HFF-Myc (cell line): ENCODE data around the gene CACYBP.

ENCODE experiments used
- DNase-seq: peaks from one replicate; pipeline ENCODE4 v3.0.0-alpha.2; 2011; ENCODE audit warnings: low read depth; ENCODE audit errors: extremely low read depth
- H3K4me3 ChIP-seq: replicated peaks from 2 replicates; pipeline ENCODE4 v1.5.1; 2011; ENCODE audit warnings: low read depth, mild to moderate bottlenecking, control low read depth, low read length
- TF ChIP-seq, protein P1 (sequence below): IDR thresholded peaks from 2 replicates; pipeline ENCODE4 v1.5.1; 2012; ENCODE audit warnings: mild to moderate bottlenecking, low read depth, low read length, control low read depth; ENCODE audit errors: missing control alignments

The CACYBP gene

DNA sequence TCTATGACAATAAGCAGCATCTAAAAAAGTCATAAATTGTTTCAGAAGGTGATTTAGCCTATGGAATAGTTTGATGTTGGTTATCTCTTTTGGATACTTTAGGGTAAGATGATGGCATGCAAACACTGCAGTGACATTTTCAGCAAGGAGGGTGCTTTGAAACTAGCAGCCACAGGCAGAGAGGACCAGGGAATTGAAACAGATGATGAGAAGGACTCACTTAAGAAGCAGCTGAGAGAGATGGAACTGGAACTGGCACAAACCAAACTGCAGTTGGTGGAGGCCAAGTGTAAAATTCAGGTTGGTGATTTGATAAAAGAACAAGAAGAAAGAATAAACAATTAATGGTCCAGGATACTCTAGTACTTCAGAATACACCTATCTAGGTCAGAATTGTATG, 11.2 kb upstream of the CACYBP start:
- TF ChIP-seq, protein P1, sequence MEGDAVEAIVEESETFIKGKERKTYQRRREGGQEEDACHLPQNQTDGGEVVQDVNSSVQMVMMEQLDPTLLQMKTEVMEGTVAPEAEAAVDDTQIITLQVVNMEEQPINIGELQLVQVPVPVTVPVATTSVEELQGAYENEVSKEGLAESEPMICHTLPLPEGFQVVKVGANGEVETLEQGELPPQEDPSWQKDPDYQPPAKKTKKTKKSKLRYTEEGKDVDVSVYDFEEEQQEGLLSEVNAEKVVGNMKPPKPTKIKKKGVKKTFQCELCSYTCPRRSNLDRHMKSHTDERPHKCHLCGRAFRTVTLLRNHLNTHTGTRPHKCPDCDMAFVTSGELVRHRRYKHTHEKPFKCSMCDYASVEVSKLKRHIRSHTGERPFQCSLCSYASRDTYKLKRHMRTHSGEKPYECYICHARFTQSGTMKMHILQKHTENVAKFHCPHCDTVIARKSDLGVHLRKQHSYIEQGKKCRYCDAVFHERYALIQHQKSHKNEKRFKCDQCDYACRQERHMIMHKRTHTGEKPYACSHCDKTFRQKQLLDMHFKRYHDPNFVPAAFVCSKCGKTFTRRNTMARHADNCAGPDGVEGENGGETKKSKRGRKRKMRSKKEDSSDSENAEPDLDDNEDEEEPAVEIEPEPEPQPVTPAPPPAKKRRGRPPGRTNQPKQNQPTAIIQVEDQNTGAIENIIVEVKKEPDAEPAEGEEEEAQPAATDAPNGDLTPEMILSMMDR: no peak
- DNase-seq: no peak
- no peak overlapping the region for H3K4me3 ChIP-seq

DNA sequence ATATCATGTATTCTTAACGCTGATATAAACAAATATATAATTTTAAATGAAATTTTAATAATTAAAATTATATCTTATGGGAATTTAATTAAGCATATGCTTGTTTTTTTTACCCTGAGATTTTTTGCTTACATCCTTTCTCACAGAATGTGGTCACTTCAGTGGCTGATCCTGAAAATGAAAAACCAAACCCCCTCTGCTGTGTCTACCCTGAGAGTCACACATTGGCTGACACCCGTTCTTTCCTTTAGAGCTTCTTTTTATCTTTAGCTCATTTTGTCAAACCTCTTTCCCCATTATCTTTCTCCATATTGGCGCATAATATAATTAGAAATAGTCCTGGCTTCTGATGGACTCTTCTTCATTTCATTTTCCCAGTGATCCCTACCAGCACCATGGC, 10.8 kb upstream of the CACYBP start:
- TF ChIP-seq, protein P1: no peak
- no peak for DNase-seq
- no peak overlapping the region for H3K4me3 ChIP-seq

DNA sequence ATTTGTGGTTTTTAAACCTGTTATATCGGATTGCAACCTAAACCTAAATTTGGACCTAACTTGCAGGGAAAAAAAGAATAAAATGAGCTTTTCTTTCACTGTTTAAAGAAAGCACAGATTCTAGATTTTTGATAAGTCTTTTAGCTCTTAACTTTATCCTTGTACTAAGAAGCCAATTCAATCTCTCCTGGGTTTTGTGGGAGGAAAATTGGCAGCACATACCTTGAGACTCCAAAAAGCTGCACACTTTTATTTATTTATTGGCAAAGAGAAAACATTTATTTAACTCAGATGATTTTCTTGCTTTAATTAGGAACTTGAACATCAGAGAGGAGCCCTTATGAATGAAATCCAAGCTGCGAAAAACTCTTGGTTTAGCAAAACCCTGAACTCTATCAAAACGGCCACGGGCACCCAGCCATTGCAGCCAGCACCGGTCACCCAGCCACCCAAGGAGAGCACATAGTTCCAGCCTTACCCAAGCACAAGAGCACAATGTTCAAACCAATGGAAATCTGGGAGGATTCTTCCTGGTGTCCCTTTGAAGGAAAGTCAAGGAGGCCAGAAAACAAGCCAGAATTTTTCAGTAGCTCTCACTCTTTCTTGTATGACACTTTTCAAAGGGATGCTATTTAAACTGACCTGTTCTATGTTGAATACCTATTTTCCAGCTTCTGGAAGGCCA, 10.1 kb upstream of the CACYBP start:
- TF ChIP-seq, protein P1: no peak
- no peak for DNase-seq
- no peak overlapping the region for H3K4me3 ChIP-seq

DNA sequence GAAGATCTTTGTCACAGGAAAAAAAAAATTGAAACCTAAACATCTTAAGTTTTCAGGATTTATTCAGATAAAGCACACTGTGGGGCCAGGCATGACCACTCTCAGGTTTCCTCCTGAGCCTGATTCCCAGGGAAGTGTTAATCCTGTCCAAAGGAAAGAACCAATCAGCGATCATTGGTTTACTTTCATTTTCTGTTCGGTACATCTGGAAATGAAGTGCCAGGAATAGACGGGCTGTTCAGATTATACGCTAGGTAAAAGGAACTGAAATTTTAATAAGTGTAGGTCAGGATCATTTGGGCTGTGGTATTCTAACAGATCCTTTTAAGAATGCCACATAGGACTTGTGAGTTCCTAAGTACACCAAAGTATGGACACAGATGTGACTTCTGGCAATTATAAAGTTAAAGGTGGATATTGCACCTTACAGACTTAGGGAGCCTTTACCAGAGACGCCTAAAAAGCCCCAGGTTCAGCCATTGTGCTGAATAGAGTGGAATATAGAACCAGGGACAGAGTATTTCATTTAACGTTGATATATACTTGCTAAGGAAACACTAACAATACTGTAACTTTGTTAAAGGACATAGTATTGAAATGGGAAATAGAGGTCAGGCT, 9.3 kb upstream of the CACYBP start:
- TF ChIP-seq, protein P1: no peak
- peak; percentile 59 for DNase-seq
- peak overlapping the region; percentile 43 for H3K4me3 ChIP-seq

DNA sequence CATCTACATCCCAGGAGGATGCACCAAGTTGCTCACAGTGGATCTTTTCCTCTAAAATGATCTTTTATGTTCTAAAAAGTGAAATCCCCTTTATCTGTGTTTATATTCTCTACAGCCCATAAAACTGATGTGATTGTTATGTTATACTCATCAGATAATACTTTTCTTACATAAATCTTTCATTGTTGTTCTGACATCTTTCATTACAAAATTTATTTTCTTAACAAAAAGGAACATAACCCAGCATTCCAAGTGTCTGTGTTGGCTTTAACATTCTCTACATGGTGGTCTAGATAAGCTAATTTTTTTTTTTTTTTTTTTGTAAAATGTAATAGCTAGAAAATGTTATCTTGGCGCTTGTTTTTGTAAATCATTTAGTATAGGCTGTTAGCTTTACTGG, 8.3 kb upstream of the CACYBP start:
- TF ChIP-seq, protein P1: no peak
- DNase-seq: no peak
- no peak overlapping the region for H3K4me3 ChIP-seq

DNA sequence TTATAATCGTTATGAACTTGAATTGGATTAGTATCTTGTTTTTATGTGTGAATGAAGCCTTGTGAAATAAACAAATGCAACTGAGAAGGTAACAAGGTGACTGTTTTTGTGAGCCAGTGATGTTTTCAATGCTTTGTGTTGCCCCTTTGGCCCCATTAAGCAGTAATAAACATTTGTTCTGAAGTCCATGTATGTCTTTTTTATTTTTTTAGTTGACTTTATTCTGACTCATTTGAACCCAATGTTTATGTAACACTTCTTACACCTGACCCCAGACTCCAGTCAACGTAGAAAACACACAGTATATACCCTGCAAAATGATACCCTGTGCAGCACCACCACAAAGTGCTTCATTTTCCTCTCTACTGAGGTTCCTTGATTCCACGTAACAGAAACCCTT, 4.6 kb upstream of the CACYBP start:
- no peak overlapping the region for H3K4me3 ChIP-seq
- no peak for DNase-seq
- TF ChIP-seq, protein P1: no peak
